Endometrial microvascular endothelial cells (primary cell): ENCODE data around the gene BAIAP2. TPM values are rescaled to one million over a fixed set of nuclear protein-coding genes. Genes with fewer than 3 reads are reported as not detected.

Source experiments
- in situ Hi-C: cut with HindIII; loops from 2 replicates; pipeline ENCODE4 v1.10.0; 2017; ENCODE audit warnings: low sequenced_read_pairs, low pct_unique_long_range_greater_than_20kb; ENCODE audit errors: inconsistent ontology term
- total RNA-seq: library from RNA; depleted of rRNA; stranded (reverse); fragments of >200 nt; gene quantifications from one replicate; pipeline ENCODE4 v1.2.3, GENCODE V29; 2015; ENCODE audit errors: inconsistent ontology term

Gene BAIAP2
- total RNA-seq, 1 donor from 2014 or later = 35.4 TPM

GRCh38 chr17:81127133-81127455 lies 92.1 kb downstream of the BAIAP2 start:
- in situ Hi-C loops = no loop called here

- in situ Hi-C loops = no loop called here
Observed at GRCh38 chr17:81127526-81128177, 92.7 kb downstream of the BAIAP2 start.

- in situ Hi-C loops = no loop called here
Observed at GRCh38 chr17:81128338-81128737, 93.4 kb downstream of the BAIAP2 start.

- in situ Hi-C loops = no loop called here
Observed at GRCh38 chr17:81128774-81129173, 93.8 kb downstream of the BAIAP2 start.

- in situ Hi-C loops = no loop called here
Observed at GRCh38 chr17:81129289-81129688, 94.3 kb downstream of the BAIAP2 start.

GRCh38 chr17:81129711-81130367 lies 94.9 kb downstream of the BAIAP2 start:
- in situ Hi-C loops = no loop called here

GRCh38 chr17:81130385-81131361 lies 95.7 kb downstream of the BAIAP2 start:
- in situ Hi-C loops = no loop called here

GRCh38 chr17:81131486-81132196 lies 96.7 kb downstream of the BAIAP2 start:
- in situ Hi-C loops = no loop called here

- in situ Hi-C loops = no loop called here
Observed at GRCh38 chr17:81132197-81132540, 97.2 kb downstream of the BAIAP2 start.

GRCh38 chr17:81132770-81133723 lies 98.1 kb downstream of the BAIAP2 start:
- in situ Hi-C loops = no loop called here

- in situ Hi-C loops = no loop called here
Observed at GRCh38 chr17:81134064-81134781, 99.3 kb downstream of the BAIAP2 start.

- in situ Hi-C loops = no loop called here
Observed at GRCh38 chr17:81135505-81136278, 100.7 kb downstream of the BAIAP2 start.

- in situ Hi-C loops = no loop called here
Observed at GRCh38 chr17:81136366-81136765, 101.4 kb downstream of the BAIAP2 start.

GRCh38 chr17:81137248-81137647 lies 102.3 kb downstream of the BAIAP2 start:
- in situ Hi-C loops = no loop called here

GRCh38 chr17:81138083-81138482 lies 103.1 kb downstream of the BAIAP2 start:
- in situ Hi-C loops = no loop called here

GRCh38 chr17:81138500-81138899 lies 103.5 kb downstream of the BAIAP2 start:
- in situ Hi-C loops = no loop called here

GRCh38 chr17:81139428-81139827 lies 104.5 kb downstream of the BAIAP2 start:
- in situ Hi-C loops = no loop called here
